Osteoblast (primary cell): ENCODE measurements around the gene SPATA16. TPM values are rescaled to one million over a fixed set of nuclear protein-coding genes. Genes with fewer than 3 reads are reported as not detected.

ENCODE experiments used
- DNase-seq: peaks from one replicate; pipeline ENCODE4 v3.0.0; 2011; ENCODE audit warnings: low spot score, mixed read lengths; ENCODE audit not compliant: insufficient read length; ENCODE audit errors: missing footprints
- H2AFZ ChIP-seq: 2 replicates; pipeline ENCODE4 v1.6.0; 2011; ENCODE audit warnings: mild to moderate bottlenecking, low read length
- H3K27ac ChIP-seq: 2 replicates; pipeline ENCODE4 v1.5.1; 2011; ENCODE audit warnings: mild to moderate bottlenecking, low read depth, low read length, moderate library complexity
- H3K27me3 ChIP-seq: 2 replicates; pipeline ENCODE4 v1.6.0; 2012; ENCODE audit warnings: mild to moderate bottlenecking, control low read depth, inconsistent platforms, low read length, moderate library complexity; ENCODE audit not compliant: insufficient read depth
- H3K36me3 ChIP-seq: 2 replicates; pipeline ENCODE4 v1.5.1; 2011; ENCODE audit warnings: mild to moderate bottlenecking, low read length, control low read depth, moderate library complexity; ENCODE audit not compliant: insufficient read depth
- H3K4me1 ChIP-seq: 2 replicates; pipeline ENCODE4 v1.5.1; 2011; ENCODE audit warnings: mild to moderate bottlenecking, low read length, control low read depth, moderate library complexity; ENCODE audit not compliant: insufficient read depth
- H3K4me2 ChIP-seq: 2 replicates; pipeline ENCODE4 v1.6.0; 2011; ENCODE audit warnings: mild to moderate bottlenecking, low read length; ENCODE audit not compliant: insufficient read depth
- H3K4me3 ChIP-seq: fragments of 200-600 bp; sonication (generic); 3 replicates; pipeline ENCODE4 v1.5.1; 2012; ENCODE audit warnings: mild to moderate bottlenecking, low read length, inconsistent platforms; ENCODE audit not compliant: insufficient read depth
- H3K79me2 ChIP-seq: 2 replicates; pipeline ENCODE4 v1.6.0; 2012; ENCODE audit warnings: mild to moderate bottlenecking, low read length, control low read depth, inconsistent platforms; ENCODE audit not compliant: insufficient read depth
- H3K9me3 ChIP-seq: 2 replicates; pipeline ENCODE4 v1.5.1; 2011; ENCODE audit warnings: low read depth, low read length, control low read depth
- H4K20me1 ChIP-seq: 2 replicates; pipeline ENCODE4 v1.6.0; 2012; ENCODE audit warnings: mild to moderate bottlenecking, low read length, control low read depth; ENCODE audit not compliant: insufficient read depth
- CTCF ChIP-seq: IDR thresholded peaks from 2 replicates; pipeline ENCODE4 v1.5.1; 2011; ENCODE audit warnings: mild to moderate bottlenecking, low read depth, low read length, moderate library complexity; ENCODE audit errors: extremely low read depth
- total RNA-seq: library from RNA; depleted of rRNA; stranded (reverse); fragments of >200 nt; gene quantifications from 2 replicates; pipeline ENCODE4 v1.2.3, GENCODE V29; 2012

SPATA16 gene
- total RNA-seq, 1 donor, result not detected

- Histone ChIP-seq H3K4me2 (no peak overlapping the region), H3K79me2 (no peaks in the 10 kb centered on the region), H3K9me3 (no peaks in the 10 kb centered on the region), H2AFZ (no peak overlapping the region), H4K20me1 (no peaks in the 10 kb centered on the region), H3K4me1 (no peaks in the 10 kb centered on the region), H3K36me3 (no peaks in the 10 kb centered on the region), H3K27me3 (no peaks in the 10 kb centered on the region), H3K4me3 (no peak overlapping the region), H3K27ac (no peak overlapping the region)
- no peak for TF ChIP-seq CTCF
- DNase-seq, result no peak
Observed at GRCh38 chr3:173049360-173049759, 91.7 kb downstream of the SPATA16 start.

- DNase-seq, result no peak
- H3K4me2 ChIP-seq, result no peak overlapping the region
- H4K20me1 ChIP-seq, result no peaks in the 10 kb centered on the region
Observed at GRCh38 chr3:173045770-173046382, 95.2 kb downstream of the SPATA16 start.

GRCh38 chr3:173044998-173045397 lies 96.0 kb downstream of the SPATA16 start:
- Histone ChIP-seq H3K9me3 (no peaks in the 10 kb centered on the region), H3K36me3 (no peaks in the 10 kb centered on the region), H4K20me1 (no peaks in the 10 kb centered on the region), H2AFZ (no peak overlapping the region), H3K27ac (no peak overlapping the region), H3K27me3 (no peaks in the 10 kb centered on the region), H3K4me2 (no peak overlapping the region), H3K4me1 (no peaks in the 10 kb centered on the region), H3K79me2 (no peaks in the 10 kb centered on the region), H3K4me3 (no peak overlapping the region)
- no peak for TF ChIP-seq CTCF
- DNase-seq, result no peak

More at GRCh38 chr3:173045770-173046382, 95.2 kb downstream of the SPATA16 start:
- no peaks in the 10 kb centered on the region for H3K27me3 ChIP-seq
- no peak overlapping the region for H2AFZ ChIP-seq
- H3K36me3 ChIP-seq, result no peaks in the 10 kb centered on the region
- H3K4me3 ChIP-seq, result no peak overlapping the region
- H3K4me1 ChIP-seq, result no peaks in the 10 kb centered on the region
- H3K27ac ChIP-seq, result no peak overlapping the region
- no peaks in the 10 kb centered on the region for H3K79me2 ChIP-seq
- peak; percentile 37 for TF ChIP-seq CTCF
- no peaks in the 10 kb centered on the region for H3K9me3 ChIP-seq

- Histone ChIP-seq H3K4me3 (no peak overlapping the region), H3K27me3 (no peaks in the 10 kb centered on the region)
Observed at GRCh38 chr3:173043757-173044156, 97.3 kb downstream of the SPATA16 start.

More at GRCh38 chr3:173043757-173044156, 97.3 kb downstream of the SPATA16 start:
- no peaks in the 10 kb centered on the region for H4K20me1 ChIP-seq
- no peak overlapping the region for H2AFZ ChIP-seq
- no peaks in the 10 kb centered on the region for H3K9me3 ChIP-seq
- TF ChIP-seq CTCF, result no peak
- H3K4me1 ChIP-seq, result no peaks in the 10 kb centered on the region
- H3K27ac ChIP-seq, result no peak overlapping the region
- no peaks in the 10 kb centered on the region for H3K79me2 ChIP-seq
- H3K36me3 ChIP-seq, result no peaks in the 10 kb centered on the region
- no peak overlapping the region for H3K4me2 ChIP-seq
- no peak for DNase-seq
